GM15510 (cell line): ENCODE measurements around the gene STIM2.

Source experiments
- POLR2A ChIP-seq: IDR thresholded peaks from 3 replicates; pipeline ENCODE4 v1.6.1; 2011; ENCODE audit warnings: borderline replicate concordance; ENCODE audit not compliant: insufficient read length; ENCODE audit errors: extremely low read depth

The STIM2 gene

GRCh38 chr4:27007507-27007906 is 146.9 kb downstream of the STIM2 start:
- no peak for TF ChIP-seq POLR2A

- no peak for TF ChIP-seq POLR2A
Observed at GRCh38 chr4:27008679-27009078, 148.0 kb downstream of the STIM2 start.

- TF ChIP-seq POLR2A, result no peak
Observed at GRCh38 chr4:27009539-27009938, 148.9 kb downstream of the STIM2 start.

GRCh38 chr4:27010334-27010940 is 149.8 kb downstream of the STIM2 start:
- TF ChIP-seq POLR2A, result no peak

- TF ChIP-seq POLR2A, result no peak
Observed at GRCh38 chr4:27011401-27011800, 150.8 kb downstream of the STIM2 start.

GRCh38 chr4:27013012-27013411 is 152.4 kb downstream of the STIM2 start:
- no peak for TF ChIP-seq POLR2A

GRCh38 chr4:27016551-27016950 is 155.9 kb downstream of the STIM2 start:
- no peak for TF ChIP-seq POLR2A

- no peak for TF ChIP-seq POLR2A
Observed at GRCh38 chr4:27017623-27018022, 157.0 kb downstream of the STIM2 start.

GRCh38 chr4:27018076-27018475 is 157.4 kb downstream of the STIM2 start:
- no peak for TF ChIP-seq POLR2A

- no peak for TF ChIP-seq POLR2A
Observed at GRCh38 chr4:27018910-27019309, 158.3 kb downstream of the STIM2 start.

- no peak for TF ChIP-seq POLR2A
Observed at GRCh38 chr4:27019766-27020165, 159.1 kb downstream of the STIM2 start.

- TF ChIP-seq POLR2A, result no peak
Observed at GRCh38 chr4:27020203-27020602, 159.6 kb downstream of the STIM2 start.

GRCh38 chr4:27020603-27021002 is 160.0 kb downstream of the STIM2 start:
- TF ChIP-seq POLR2A, result no peak

- no peak for TF ChIP-seq POLR2A
Observed at GRCh38 chr4:27022963-27023362, 162.3 kb downstream of the STIM2 start.

GRCh38 chr4:27023366-27023765 is 162.7 kb downstream of the STIM2 start:
- no peak for TF ChIP-seq POLR2A

- TF ChIP-seq POLR2A, result no peak
Observed at GRCh38 chr4:27024805-27025204, 164.2 kb downstream of the STIM2 start.

GRCh38 chr4:27027428-27027827 is 166.8 kb downstream of the STIM2 start:
- TF ChIP-seq POLR2A, result no peak
